HG03045 (cell line): ENCODE measurements around the gene CPB2.

Experiments
- ATAC-seq: cut with Tn5 transposase; IDR thresholded peaks from one replicate; pipeline ENCODE4 v1.9.1; 2021; ENCODE audit warnings: mild to moderate bottlenecking, moderate library complexity; ENCODE audit not compliant: unreplicated experiment

CPB2 gene

DNA sequence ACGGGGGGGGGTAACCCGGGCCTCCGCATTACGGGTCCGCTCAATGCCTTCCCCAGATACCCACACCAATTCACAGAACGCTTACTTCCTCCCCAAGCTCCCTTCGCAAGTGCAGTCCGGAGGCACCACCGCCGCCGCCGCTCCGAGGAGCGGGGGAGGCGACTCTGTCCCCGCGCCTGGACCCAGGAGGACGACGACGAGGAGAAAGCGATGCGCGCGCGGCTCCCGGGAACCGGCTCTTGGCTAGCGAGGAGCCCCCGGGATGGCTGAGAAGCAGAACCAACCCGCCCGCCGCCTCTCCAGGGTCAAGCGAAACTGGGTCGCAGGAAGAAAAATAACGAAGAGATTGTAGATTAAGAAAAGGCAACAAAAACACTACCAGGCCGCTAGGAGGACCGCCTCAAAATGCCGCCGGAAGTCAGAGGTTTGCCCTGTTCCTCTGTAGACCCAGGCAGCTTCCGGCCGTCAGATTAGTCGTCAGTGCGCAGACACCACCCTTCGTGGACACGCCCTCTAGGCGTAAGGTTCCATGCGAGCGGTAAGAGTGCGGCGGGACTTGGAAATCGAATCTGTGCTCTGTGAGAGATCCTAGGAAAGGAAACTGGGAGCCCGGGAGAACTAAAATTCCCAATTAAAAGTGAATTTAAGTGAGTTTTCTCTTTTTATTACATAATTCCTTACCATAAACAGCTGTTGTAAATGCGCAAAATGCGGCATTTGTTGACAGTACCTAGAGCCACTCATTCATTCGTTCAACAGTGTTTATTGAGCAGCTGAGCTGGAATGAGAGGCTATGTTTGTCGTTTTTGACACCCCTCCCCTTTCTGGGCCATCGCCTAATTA lies 52.3 kb downstream of the CPB2 start, which contains the start of gene ZC3H13:
Gene ZC3H13 (minus strand): TSS at position 428 of the 843 bp plus-strand sequence. CDS start 7,239 bp downstream, outside the sequence.
- ATAC-seq = peak; percentile 100

DNA sequence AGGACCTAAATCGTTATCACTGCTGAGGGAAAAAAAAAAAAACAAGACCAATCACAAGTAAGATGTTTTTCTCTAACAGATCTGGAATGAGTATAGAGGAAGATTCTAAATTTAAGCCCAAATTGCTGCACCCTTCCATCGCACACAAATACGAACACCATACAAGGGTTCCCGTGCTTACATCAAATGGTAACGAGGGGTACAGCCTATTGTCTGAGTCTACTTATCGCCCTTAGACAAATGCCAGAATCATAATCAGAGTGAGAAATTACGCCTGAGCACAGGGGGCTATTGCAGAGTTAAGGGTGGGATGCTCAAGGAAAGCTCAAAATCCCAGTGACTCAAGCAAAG lies 52.9 kb downstream of the CPB2 start:
- ATAC-seq = no peak

DNA sequence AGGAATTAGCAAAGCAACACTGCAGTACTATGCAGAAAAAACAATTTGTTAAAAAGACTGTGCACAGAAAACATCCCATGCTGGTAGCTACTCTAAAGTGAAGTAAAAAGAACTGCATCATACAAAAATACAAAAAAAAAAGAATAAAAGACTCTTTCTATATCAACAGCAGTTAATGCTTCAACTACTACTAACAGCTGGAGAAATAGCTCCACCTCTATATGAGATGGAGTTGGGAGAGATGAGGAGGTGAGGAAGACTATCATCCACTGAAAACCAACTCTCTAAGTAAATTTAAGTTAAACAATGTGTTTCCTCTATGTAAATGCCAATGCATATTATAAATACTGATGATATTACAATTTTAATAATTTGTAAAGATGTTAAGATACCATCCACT lies 54.1 kb downstream of the CPB2 start:
- ATAC-seq = no peak

DNA sequence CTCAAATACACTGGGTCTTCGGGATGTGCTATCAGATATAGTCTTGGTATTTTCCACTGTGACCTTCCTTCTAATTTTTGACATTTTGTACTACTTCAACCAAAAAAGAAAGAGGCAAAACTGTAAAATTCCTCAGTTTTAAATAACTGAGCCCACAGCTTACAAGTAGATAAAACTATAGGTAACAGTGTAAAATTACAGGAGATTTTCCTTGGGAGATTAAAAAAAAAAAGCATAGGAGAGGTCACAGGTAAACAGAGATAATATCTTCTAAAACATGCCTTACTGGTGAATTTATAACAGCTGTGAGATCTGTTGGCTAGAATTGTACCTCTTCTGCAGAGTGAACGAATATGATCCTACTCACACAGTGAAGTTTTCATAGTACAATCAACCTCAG lies 59.4 kb downstream of the CPB2 start:
- ATAC-seq = no peak

DNA sequence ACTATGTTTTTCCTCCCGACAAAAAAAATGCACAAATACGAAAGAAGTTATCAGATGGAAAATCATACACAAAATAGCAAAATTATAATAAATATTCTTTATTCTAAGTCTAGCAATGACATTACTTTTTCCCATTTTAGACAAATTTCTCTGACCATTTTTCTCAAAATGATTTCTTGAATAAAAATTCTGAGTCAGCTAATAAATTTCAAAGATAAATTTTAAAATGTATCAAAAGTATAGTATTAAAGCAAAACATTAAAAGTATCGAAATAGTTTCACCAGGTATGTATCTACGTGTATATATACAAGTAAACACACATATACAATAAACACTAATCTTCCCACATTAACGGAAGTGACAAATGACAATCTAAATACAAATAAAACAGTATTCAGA lies 61.2 kb downstream of the CPB2 start:
- no peak for ATAC-seq

DNA sequence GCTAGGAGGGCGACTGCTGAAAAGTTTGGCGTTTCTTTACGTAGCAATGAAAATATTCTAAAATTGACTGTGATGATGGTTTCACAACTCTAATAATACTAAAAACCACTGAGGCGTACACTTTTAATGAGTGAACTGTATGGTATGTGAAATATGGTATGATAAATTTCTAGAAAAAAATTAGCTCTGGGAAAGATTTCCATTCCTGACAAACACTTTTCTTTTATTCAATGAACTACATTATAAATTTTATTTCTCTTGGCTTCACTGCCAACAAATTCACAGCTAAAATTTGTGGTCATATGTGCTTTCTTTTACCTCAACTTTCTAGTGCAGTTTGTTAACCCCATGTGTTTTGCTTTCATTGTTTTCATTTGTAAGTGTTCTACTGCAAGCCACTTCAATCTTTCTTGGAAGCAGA lies 63.4 kb downstream of the CPB2 start:
- no peak for ATAC-seq

DNA sequence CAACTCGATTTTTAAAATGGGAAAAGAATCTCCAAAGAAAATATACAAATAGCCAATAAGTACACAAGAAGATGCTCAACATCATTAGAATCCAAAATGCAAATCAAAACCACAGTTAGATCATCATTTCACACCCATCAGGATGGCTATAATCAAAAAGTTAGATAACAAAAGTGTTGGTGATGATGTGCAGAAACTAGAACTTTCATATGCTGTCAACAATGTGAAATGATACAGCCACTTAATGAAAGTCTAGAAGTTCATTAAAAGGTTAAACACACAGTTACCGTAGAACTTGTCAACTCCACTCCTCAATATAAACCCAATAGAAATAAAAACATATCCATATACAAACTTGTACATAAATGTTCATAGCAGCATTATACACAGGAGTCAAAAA lies 64.1 kb downstream of the CPB2 start:
- no peak for ATAC-seq

DNA sequence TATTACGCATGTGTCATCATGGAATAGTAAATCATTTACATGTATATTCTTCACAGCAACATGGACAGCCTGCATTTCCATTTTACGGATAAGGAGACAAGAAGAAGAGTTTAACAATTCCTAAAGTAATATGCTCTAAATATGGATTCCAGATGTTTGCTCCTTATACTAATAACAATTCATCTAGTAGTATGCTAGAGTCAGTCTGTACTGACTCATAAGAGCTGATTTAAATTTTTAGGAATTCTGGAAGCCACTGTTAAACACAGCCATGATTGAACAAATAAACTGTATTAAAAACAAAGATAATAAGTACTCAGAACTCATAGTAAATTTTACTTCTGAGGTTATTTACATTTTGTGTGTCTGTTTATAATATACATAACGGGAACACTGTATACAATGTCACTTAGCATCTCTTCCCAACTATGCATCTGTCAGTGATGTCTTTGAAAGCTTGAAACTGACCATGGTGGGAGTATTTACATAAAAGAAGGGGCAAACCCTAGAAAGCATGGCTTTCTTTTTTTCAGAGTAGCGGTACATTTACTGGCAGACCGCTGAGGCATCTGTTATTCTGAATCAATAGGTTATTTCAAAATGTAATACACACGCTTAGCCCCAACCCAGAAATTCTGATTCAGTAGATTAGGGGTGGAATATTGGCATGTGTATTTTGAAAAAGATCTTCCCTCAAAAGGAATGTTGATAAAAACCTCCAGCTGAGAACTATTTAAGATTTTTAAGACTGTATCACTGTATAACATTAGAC lies 65.2 kb downstream of the CPB2 start:
- ATAC-seq = no peak

DNA sequence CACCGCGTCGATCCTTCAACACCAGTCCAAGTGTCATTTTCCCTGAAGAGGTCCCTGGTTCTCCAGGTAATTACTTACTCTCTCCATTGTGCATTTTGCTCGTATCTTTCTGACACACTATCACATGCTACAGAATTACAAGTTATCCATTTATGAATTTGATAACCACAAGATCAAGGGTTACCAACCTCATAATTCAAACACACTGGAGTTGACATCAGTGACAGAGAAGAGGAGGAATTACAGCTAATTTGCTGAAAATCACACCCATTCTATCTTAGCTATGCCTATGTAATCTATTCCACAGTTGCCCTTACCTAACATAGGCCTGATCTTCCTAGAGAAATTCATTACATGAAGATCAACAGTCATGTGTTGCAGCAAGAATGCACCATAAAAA lies 66.5 kb downstream of the CPB2 start:
- no peak for ATAC-seq

DNA sequence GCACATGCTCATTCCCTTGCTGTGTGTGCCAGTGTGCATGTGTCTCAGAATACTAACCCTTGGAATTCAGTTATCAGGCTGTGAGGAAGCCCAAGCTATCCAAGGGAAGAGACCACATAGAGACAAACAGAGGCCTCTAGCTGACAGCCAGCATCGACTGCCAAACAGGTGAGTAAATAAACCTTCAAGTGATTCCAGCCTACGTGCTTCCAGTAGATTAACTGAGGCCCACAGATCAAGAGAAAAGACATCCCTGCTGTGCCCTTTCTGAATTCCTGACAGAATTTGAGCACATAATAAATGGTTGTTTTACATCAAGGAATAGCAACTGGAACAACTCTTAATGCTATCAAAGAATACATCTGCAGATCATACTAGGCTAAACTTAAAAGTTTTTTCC lies 69.8 kb downstream of the CPB2 start:
- no peak for ATAC-seq

DNA sequence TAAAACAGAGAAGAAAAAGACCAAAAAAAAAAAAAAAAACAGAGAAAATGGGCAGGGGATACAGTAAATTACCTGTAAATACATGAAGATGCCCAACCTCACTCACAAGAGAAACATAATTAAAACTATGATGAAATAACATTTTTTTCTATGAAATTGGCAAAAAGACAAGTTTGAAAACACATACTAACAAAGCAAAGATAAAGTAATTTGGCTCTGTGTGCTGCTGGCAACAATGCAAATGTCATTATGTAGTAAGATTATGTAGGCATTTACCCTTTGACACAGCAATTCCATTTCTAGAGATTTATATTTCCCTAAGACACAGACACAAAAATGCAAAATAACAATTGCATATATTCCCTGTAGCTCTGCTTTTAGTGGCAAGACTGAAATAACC lies 72.5 kb downstream of the CPB2 start:
- ATAC-seq = no peak

DNA sequence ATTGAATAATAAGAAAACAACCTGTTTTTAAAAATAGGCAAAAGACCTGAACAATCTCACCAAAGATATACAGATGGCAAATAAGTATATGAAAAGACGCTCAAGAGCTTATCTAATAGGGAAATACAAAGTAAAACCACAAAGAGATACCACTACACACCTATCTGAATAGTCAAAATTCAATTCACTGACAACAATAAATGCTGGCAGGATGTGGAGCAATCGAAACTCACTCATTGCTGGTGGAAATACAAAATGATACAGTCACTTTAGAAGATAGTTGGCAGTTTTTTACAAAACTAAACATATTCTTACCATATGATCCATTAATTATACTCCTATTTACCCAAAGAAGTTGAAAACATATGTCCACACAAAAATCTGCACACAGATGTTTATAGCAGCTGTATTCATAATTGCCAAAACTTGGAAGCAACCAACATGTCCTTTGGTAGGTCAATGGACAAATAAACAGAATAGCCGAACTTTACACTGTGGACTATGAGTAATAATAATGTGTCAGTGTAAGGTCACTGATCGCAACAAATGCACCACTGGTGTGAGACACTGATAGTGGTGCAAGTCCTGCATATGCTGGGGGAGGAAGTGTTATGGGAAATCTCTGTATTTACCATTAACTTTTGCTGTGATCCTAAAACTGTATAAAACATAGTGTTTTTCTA lies 73.1 kb downstream of the CPB2 start:
- ATAC-seq = no peak

DNA sequence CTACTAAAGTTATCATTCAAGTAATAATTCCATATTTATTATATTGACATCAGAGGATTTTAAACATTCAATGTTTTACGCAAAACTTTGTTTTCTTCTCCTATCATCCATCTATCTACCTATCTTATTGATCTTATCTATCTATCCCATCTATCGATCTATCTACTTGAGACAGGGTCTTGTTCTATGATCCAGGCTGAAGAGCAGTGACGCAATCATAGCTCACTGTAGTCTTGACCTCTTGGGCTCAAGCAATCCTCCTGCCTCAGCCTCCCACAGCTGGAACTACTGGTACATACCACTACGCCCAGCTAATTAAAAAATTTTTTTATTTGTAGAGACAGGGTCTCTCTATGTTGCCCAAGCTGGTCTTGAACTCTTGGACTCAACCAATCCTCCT lies 79.7 kb downstream of the CPB2 start:
- ATAC-seq = no peak

DNA sequence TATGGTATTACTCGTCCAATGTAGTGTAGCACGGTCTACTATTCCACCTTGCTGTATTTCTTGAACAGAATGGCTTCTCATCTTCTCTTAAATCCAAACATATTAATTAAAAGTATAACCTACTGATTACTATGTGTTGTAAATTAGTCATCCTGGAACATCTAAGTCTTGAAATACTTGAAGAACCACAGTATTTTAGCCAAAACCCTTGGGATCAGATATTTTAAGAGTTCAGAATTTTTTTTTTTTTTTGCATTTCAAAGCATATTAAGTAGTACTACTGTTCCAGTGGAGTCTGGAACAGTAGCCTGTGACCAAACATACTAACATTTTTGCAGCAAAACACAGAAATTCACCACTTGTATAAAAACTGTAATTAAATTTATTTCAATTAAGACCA lies 82.4 kb downstream of the CPB2 start:
- no peak for ATAC-seq

DNA sequence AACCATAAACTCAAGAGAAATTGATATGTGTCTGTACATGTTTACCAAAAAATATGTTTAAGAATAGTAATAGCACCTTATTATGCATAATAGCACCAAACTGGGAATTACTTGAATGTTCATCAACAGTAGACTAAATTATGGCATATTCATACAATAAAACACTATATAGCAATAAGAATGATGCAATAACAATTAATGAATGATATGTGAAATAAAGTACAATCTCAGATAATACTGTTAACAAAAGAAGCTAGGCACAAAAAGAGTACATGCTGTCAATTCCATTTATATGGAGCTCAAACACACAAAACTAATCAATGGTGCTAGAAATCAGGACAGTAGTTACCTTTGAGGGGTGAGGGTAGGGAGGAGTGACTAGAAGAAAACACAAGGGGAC lies 88.6 kb downstream of the CPB2 start:
- no peak for ATAC-seq

DNA sequence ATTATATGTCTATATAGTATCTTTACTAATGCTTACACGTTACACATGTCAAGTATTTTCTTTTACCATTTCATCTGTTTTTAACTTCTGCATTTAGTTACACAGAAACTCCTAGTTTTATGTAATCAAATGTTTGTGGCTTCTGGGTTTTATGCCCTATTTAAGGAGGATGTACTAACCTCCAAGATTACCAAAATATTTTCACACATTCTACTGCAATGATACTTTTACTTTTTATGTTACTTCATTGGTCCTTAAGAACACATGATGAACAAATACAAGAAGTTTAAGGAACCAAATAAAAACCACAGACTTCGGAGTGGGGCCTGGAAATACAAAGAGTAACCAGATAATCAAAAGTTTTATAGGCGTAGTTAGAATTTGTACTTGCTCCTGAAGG lies 89.5 kb downstream of the CPB2 start:
- ATAC-seq = no peak

DNA sequence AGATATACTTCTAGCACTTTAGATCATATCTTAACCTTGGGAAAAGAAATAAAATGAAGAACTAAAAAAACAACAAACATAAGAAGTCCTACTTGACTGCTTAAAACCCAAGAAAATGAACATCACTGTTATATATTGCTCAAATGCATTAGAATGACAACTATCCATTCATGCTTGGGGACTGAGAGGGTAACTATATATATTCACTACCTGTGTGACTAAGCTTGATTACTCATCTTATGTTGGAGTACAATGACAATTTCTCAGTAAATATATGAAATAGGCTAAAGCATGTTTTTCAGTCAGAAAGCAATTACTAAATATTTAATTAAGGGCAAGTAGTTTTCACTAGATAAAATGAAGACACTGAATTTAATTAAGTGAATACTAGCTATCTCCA lies 92.4 kb downstream of the CPB2 start:
- ATAC-seq = no peak

DNA sequence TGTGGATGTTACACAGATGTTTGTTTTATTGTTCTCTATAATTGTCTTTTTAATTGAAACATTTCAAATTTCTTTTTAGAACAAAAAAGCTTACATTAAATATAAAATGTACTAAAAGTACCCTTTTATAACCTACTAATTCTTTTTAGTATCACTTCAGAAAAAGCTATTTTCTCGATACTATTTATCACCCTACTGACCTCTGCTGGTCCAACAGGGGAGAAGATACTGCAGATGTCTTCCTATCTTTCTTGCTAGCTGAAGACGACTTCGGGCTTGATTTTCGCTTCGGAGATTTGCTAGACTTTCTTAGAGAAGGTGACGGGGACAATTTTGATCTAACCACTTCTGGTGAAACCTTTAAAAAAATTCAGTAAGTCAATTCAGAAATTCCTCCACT lies 94.7 kb downstream of the CPB2 start:
- no peak for ATAC-seq

DNA sequence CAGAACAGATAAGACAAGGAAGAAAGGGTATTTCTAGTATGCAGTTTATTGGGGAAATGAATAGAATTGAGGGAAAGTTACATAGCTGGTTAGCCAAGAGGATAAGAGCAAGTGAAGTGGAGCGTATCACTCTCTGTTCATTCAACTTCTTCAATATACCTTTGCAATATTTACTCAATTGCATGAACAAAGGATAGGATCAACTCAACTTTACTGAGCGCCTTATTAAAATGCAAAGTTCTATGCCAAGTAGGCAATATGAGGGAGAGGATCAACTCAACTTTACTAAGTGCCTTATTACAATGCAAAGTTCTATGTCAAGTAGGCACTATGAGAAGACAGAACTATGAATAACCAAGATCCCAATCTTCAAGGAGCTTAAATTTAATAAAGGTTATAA lies 96.2 kb downstream of the CPB2 start:
- no peak for ATAC-seq

DNA sequence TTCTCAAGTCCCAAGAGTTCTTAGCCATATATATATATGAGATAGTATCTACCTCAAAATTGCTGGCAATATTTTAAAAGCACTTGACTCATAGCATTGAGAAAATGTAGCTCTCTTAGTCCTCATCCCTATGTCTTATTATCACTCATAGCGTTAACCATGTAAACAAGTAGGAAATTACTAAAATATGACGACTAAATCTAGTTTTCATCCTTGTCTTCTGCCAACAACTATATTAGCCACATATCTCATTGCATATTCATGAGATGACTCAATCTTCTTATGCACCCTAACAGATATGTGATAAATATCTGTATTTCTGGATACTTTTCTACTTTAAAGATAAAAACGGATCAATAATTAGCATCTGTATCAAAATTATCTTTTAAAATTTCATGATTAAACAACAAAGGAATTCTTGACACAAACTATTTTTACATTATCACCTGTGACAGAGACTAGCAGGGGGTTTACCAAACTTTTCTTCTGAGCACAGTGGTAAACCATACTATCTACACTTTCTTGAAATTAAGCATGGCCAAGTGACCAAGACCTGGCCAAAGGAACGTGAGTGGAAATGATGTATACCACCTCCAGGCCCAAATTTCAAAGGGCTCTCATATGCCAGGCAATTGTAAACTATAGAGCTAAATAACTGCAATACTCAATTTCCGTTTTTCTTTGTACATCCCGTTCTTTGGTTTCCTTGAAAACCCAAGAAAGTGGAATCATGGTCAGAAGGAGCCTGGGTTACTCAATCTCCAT lies 98.0 kb downstream of the CPB2 start:
- ATAC-seq = no peak

DNA sequence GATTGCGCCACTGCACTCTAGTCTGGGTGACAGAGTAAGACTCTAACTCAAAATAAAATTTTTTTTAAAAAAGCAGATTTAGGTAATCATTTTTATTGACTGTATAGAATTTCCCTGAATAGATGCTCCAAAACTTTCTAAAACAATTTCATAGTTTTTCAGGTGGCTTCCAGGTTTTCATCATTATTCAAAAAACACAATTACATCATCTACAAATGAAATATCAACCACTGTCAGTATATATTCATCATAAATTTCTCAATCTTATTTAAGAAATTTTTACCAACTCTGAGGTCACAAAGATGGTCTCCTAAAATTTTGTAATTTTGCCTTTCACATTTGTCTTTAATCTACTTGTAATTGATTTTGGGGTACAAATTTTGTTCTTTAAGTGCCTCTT lies 100.3 kb downstream of the CPB2 start:
- no peak for ATAC-seq
